Ascending aorta (tissue), 2 donors: ENCODE data around the gene FAM107B. TPM values are rescaled to one million over a fixed set of nuclear protein-coding genes. Genes with fewer than 3 reads are reported as not detected.

Experiments used
- DNase-seq, 2 donors: peaks; one replicate each; pipeline ENCODE4 v3.0.0-alpha.2; 2019; ENCODE audit warnings: low spot score in 2 of 2
- H3K27ac ChIP-seq, 2 donors: fragments of 200-600 bp; sonication (generic); one replicate each; pipeline ENCODE4 v1.5.1; 2016 to 2017; ENCODE audit warnings: mild to moderate bottlenecking in 1 of 2
- H3K27me3 ChIP-seq: fragments of 200-600 bp; sonication (generic); one replicate; pipeline ENCODE4 v1.5.1; 2017
- H3K36me3 ChIP-seq, 2 donors: fragments of 200-600 bp; sonication (generic); one replicate each; pipeline ENCODE4 v1.5.1; 2016
- H3K4me1 ChIP-seq, 2 donors: fragments of 200-600 bp; sonication (generic); one replicate each; pipeline ENCODE4 v1.5.1; 2016 to 2017; ENCODE audit warnings: mild to moderate bottlenecking in 1 of 2
- H3K4me3 ChIP-seq, 2 donors: fragments of 200-600 bp; sonication (generic); one replicate each; pipeline ENCODE4 v1.5.1; 2016 to 2017; ENCODE audit warnings: mild to moderate bottlenecking in 1 of 2
- H3K9me3 ChIP-seq, 2 donors: fragments of 200-600 bp; sonication (generic); one replicate each; pipeline ENCODE4 v1.5.1; 2016
- intact Hi-C: fragments of 100-400 bp; cut with DNase I; formaldehyde crosslinking; loops from one replicate; pipeline ENCODE4 v1.15.1; 2023
- total RNA-seq: library from RNA; depleted of rRNA; stranded (reverse); fragments of >200 nt; gene quantifications from one replicate; pipeline ENCODE4 v1.1.0, GENCODE V29; 2016
- TF ChIP-seq, protein P1 (sequence below), 3 experiments: fragments of 200-600 bp in 2 of 3; fragments of 450-650 bp in 1 of 3; sonication (generic) in 2 of 3; IDR thresholded peaks; one replicate each; pipeline ENCODE4 v1.5.1; 2016 to 2019; ENCODE audit warnings: antibody characterized with exemption in 3 of 3, mild to moderate bottlenecking in 1 of 3, moderate library complexity in 1 of 3

Gene FAM107B
- total RNA-seq, 1 donor from 2014 or later = 3.7 TPM

DNA sequence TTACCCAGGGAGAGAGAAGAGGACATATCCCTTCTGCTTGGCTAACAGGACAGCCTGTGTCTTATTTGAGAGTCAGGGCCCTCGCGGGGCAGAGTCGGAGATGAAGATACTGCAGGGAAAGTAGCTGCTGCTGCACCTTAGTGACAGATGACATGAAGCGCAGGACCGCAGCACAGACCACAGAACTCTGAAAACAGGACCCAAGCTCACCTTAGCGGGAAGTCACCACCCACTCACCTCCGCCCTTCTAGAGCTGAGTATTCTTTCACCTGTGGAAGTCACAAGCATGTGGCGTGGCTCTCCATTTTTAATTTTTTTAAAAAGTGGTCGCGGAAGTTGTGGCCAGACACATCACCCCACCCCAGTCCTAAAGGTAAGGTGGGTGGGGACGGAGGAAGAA is 191.4 kb downstream of the FAM107B start:
- H3K4me3 ChIP-seq = no peak overlapping the region
- no peaks in the 10 kb centered on the region for H3K27me3 ChIP-seq
- H3K4me1 ChIP-seq = peaks cover 0 to 13% of the 10 kb centered on the region in 2 donors
- no peak overlapping the region for H3K27ac ChIP-seq
- TF ChIP-seq, protein P1, sequence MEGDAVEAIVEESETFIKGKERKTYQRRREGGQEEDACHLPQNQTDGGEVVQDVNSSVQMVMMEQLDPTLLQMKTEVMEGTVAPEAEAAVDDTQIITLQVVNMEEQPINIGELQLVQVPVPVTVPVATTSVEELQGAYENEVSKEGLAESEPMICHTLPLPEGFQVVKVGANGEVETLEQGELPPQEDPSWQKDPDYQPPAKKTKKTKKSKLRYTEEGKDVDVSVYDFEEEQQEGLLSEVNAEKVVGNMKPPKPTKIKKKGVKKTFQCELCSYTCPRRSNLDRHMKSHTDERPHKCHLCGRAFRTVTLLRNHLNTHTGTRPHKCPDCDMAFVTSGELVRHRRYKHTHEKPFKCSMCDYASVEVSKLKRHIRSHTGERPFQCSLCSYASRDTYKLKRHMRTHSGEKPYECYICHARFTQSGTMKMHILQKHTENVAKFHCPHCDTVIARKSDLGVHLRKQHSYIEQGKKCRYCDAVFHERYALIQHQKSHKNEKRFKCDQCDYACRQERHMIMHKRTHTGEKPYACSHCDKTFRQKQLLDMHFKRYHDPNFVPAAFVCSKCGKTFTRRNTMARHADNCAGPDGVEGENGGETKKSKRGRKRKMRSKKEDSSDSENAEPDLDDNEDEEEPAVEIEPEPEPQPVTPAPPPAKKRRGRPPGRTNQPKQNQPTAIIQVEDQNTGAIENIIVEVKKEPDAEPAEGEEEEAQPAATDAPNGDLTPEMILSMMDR (IDR thresholded peaks at IDR 0.05) = no peak
- DNase-seq = no peak
- intact Hi-C loops = no loop called here
- no peaks in the 10 kb centered on the region for H3K9me3 ChIP-seq
- H3K36me3 ChIP-seq = no peaks in the 10 kb centered on the region

DNA sequence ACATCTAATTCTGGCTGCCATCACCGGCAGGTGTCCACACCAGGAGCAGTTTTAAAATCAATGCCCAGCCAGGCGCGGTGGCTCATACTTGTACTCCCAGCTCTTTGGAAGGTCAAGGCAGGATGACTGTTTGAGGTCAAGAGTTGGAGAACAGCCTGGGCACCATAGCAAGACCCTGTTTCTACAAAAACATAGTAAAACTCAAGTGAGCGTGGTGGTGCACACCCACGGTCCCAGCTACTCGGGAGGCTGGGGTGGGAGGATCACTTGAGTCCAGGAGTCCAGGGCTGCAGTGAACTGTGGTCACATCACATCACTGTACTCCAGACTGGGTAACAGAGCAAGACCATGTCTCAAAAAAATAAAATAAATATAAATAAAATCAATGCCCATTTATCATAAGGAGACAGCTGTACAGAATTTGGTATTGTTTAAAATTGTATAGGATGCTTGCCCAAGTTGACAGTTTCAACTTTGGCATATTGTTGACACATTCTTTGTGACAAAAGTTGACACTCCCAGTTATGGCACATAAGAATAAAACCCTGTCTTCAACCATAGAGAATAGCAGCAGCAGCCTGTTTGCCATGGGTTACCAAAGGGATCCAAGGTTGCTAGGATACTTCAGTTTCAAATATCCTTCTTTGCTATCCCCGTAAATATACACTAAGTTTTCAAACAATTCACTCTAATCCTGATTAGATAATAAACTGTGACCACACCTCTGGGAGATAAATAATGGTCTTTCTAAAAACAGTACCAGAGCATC is 193.0 kb downstream of the FAM107B start:
- H3K9me3 ChIP-seq = no peaks in the 10 kb centered on the region
- no peak for DNase-seq
- intact Hi-C loops = no loop called here
- H3K27me3 ChIP-seq = no peaks in the 10 kb centered on the region
- TF ChIP-seq, protein P1 (IDR thresholded peaks at IDR 0.05) = no peak
- H3K4me3 ChIP-seq = no peak overlapping the region
- H3K36me3 ChIP-seq = no peaks in the 10 kb centered on the region
- peaks cover 0 to 13% of the 10 kb centered on the region in 2 donors for H3K4me1 ChIP-seq
- H3K27ac ChIP-seq = no peak overlapping the region

DNA sequence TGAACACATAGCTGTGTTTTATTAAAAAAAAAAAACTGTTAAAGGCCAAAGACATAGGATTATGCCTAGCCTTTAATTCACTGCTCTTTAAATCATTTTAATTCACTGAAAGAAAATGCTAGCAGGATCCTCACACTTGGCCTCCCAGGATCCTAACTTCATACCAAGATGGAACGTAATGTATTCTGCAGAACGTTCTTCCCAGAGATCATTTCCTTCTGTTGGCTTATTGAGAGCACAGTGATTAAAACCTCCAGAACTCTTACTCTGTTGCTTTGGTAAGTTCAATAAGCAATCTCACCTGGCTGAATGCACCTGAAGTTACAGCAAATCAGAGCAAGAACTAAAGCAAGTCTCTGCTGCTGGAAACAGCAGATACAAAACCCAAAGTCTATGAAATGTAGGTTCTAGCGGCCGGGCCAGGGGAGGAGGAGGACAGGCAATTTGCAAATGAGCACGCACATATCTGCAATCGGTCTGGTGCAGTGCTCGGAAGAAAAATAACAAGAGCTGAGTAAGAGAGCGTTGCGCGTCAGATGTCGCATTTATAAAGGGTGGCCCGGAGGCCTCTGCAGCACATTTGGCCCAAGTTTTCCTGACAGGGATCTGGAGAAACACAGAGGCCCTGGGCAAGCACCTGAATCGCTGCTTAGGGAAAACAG is 193.9 kb downstream of the FAM107B start:
- no peaks in the 10 kb centered on the region for H3K36me3 ChIP-seq
- H3K9me3 ChIP-seq = no peaks in the 10 kb centered on the region
- TF ChIP-seq, protein P1 (IDR thresholded peaks at IDR 0.05) = no peak
- no peak for DNase-seq
- H3K27me3 ChIP-seq = no peaks in the 10 kb centered on the region
- no peak overlapping the region for H3K4me3 ChIP-seq
- H3K4me1 ChIP-seq = peaks cover 0 to 13% of the 10 kb centered on the region in 2 donors
- no peak overlapping the region for H3K27ac ChIP-seq
- intact Hi-C loops = no loop called here

DNA sequence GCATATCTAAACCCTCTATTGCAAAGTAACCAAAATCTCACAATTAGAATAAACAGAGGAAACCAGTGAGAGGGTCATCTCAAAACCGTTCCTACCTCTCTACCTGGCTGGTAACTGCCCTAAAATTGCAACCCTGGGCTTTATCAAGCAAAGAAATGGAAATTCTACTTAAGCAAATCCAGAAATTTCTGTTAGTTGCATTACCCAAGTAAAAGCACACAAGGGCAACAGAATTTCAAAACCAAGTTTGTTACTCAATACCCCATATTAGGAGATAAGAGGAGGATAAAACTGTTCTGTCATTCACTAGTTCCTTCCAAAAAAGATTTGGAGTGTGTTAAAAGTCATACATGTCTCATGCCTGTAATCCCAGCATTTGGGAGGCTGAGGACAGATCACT is 195.3 kb downstream of the FAM107B start:
- Histone ChIP-seq H3K4me1 (peaks cover 0 to 13% of the 10 kb centered on the region in 2 donors), H3K9me3 (no peaks in the 10 kb centered on the region), H3K36me3 (no peaks in the 10 kb centered on the region), H3K27ac (peak overlapping the region; percentile 39 to 58), H3K27me3 (no peaks in the 10 kb centered on the region), H3K4me3 (no peak overlapping the region)
- intact Hi-C loops = loop anchor here (2.0 kb wide), 1 partner anchor 25 kb away; no protein-coding TSS in a partner anchor
- TF ChIP-seq, protein P1 (IDR thresholded peaks at IDR 0.05) = no peak
- DNase-seq = no peak

DNA sequence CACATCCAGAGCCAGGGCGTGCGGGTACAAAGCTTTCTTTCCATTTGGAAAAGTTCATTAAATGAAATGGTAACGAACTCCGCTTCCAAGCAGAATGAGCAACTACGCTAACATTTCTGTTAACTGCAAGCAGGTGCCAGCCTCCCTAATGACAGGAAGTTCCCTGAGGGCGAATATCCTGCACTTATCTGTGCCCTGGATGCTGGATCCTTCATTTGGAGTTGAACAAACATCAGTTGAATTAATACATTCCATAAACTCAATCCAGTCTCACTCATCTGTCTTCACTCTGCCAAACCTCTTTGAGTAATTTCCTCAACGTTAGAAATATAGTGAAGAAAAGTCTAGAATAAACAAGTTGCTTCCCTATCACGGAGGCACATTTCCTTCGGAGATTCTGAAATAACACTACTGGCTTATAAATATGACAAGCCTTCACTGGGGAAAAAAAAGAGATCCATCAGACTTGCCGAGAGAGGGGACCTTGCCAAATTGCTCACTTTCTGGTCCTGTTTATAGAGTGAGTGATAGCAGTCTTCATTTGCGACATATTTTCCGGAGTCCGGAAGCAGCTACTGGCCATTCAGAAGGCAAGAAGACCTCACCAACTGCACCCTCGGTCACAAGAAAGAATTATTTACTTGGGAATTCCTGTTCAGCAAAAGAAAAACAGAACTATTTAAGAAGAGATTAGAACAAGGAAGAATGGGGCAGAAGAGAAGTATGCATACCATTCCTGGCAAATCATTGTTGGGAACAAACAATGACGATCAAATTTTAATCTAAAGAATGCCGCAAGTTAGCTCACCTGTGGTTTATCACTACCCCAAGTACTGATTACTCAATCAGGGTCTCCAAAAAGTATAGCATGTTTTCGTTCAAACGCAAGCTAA is 196.4 kb downstream of the FAM107B start:
- H3K27me3 ChIP-seq = no peaks in the 10 kb centered on the region
- peak in 1 of 2 donors; percentile 83 for DNase-seq
- H3K9me3 ChIP-seq = no peaks in the 10 kb centered on the region
- intact Hi-C loops = loop anchor here (2.0 kb wide), 1 partner anchor 26 kb away; no protein-coding TSS in a partner anchor
- peak overlapping the region; percentile 12 to 30 for H3K4me3 ChIP-seq
- TF ChIP-seq, protein P1 (IDR thresholded peaks at IDR 0.05) = no peak
- no peaks in the 10 kb centered on the region for H3K36me3 ChIP-seq
- H3K27ac ChIP-seq = peak overlapping the region; percentile 39 to 58
- H3K4me1 ChIP-seq = peaks cover 0 to 13% of the 10 kb centered on the region in 2 donors
